ENCODE measurements around the gene AKNAD1.

The AKNAD1 gene

DNA sequence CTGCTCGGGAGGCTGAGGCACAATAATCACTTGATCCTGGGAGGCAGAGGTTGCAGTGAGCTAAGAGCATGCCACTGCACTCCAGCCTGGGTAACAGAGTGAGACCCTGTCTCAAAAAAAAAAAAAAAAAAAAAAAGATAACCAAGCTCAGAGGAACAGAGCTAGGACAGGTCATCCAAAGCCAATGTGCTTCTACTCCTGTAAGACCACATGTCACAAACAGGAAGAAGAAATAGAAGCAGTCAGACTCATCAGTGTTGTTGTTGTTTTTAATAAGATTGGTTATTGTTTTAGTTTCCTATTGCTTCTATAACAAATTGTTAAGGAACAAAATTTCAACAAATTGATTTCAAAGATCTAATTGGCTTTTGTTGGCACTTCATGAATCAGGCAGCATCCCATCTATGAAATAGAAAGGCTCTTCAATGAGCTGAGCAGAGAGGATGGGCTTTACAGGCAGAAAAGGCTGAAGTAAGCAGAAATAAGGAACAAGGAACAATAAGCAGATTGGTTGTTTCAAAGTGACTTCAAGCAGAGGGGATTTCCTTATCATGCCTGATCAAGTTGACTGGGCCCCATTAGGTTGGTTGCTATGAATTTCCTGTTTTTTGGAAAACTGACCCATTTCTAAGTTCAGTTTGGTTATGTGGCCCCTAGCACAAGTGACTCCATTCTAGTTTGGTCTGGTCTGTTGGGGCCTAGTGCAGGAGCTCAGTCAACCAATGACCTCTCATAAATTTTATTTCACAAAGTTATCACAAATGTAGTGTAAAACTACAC, 6.0 kb upstream of the AKNAD1 start:
- TF ChIP-seq CTCF (IDR thresholded peaks at IDR 0.05; ENCODE audit: low read depth, low read length) = no peak
- H3K4me3 ChIP-seq (ENCODE audit: low read depth, low read length) = no peak overlapping the region

DNA sequence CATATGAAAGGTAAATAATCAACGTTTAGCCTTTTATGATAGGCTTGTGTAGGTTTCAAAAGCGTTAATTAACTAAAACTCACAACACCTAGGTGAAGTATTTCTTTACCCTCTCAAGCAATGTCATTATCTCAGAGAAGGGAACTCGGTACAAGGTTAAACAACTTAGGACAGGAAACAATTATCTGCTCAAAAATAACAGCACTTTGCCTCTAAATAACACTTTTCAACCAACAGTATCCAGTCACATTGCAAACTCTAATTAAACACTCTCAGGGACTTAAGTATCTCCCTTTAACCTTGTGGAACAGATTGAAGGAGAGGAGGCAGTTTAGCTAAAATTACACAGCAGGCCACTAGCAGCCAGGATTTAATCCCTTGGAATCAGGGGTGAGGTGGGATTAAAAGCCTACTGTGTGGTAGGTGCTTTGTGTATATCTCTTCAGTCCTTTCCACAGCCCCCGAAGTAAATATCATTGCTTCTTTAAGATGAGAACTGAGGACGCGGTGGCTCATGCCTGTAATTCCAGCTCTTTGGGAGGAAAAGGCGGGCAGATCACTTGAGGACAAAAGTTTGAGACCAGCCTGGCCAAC, 5.2 kb upstream of the AKNAD1 start:
- TF ChIP-seq CTCF (IDR thresholded peaks at IDR 0.05; ENCODE audit: low read depth, low read length) = no peak
- no peak overlapping the region for H3K4me3 ChIP-seq (ENCODE audit: low read depth, low read length)

DNA sequence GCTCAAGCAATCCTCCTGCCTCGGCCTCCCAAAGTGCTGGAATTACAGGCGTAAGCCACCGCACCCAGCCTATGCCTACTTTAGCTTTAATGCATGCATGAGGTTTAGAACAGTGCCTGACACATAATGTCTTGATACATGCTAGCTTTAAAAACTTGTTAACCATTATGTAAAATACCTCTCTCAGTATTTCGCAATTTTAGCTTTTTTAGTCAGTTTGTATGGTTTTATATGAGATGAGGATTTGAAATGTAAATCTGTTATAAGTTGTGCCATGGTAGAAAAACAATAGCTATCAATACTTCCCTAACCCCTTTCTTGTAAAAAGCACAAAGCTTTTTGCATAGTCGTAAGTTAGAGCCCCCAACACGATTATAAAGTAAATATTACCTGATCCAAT, 4.7 kb upstream of the AKNAD1 start:
- TF ChIP-seq CTCF (IDR thresholded peaks at IDR 0.05; ENCODE audit: low read depth, low read length) = no peak
- no peak overlapping the region for H3K4me3 ChIP-seq (ENCODE audit: low read depth, low read length)

DNA sequence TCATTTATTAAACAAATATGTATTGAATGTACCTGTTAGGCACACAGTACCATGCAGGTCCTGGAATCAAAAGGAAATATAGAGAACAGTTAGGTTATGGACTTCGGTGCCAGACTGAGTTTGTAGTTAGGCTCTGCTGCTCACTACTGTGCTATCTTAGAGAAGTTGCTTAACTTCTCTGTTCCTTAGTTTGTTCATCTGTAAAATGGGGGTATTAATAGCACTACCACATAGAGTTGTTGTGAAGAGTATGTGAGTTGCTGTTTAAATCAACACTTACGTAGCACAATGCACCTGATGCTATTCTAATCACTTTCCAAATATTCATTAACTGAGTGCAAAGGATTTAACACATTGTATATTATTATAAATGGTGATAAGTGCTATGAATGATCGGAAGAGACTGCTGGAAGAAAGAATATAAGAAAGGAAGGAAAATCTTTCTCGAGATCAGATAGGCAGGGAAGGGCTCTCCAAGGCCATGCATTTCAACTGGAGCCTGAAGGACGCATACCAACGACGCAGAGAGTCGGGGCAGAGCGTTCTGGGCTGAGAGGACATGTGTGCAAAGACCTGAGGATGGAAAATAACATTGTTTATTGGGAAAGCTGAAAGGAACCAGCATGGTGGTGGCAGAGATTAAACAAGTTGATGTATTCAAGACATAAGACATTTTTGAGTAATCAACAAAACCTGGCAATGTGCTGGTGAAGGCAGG, 3.5 kb upstream of the AKNAD1 start:
- H3K4me3 ChIP-seq (ENCODE audit: low read depth, low read length) = no peak overlapping the region
- TF ChIP-seq CTCF (IDR thresholded peaks at IDR 0.05; ENCODE audit: low read depth, low read length) = no peak

DNA sequence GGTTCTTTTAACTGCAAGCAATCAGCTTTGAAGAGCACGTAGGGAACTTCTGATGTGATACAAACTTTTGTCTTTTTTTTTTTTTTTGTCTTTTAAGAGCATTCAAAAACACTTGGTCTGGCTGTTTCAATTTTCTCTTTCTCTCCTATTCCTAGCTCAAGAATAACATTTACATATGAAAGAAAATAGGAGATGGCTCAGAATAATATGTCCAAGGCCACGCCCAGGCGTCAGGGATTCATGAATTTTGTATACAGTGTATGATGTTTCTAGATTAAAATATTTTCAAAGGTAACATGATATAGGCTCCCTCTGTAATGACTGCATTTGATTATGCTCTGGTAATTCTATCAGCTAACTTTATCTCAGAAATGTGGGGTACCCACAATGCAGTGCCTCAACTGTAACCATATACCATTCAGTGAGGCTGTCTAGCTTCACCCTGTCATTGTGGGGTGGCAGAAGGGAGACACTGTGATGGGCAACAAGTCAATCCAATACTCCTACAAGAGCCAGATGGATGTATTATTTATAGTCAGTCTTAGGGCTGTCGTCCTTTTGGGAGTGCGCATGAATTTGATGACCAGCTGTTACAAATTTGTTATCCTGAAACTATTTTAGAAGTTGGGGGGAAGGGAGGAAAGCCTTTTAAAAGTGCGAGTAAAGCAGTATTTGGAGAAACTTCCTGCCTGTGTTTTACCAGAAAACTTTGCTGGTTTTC, 1.5 kb upstream of the AKNAD1 start:
- H3K4me3 ChIP-seq (ENCODE audit: low read depth, low read length) = no peak overlapping the region
- no peak for TF ChIP-seq CTCF (IDR thresholded peaks at IDR 0.05; ENCODE audit: low read depth, low read length)

GRCh38 chr1:108854221-108855019, 2.5 kb downstream of the AKNAD1 start:
- H3K4me3 ChIP-seq (ENCODE audit: low read depth, low read length) = no peak overlapping the region
- no peak for TF ChIP-seq CTCF (IDR thresholded peaks at IDR 0.05; ENCODE audit: low read depth, low read length)

All from WI38 (cell line).